Stimulated activated CD8-positive, alpha-beta memory T cell treated with anti-CD3 and anti-CD28 coated beads, Interleukin-7, amount 100 ng/mL, for 1 hour (primary cell): ENCODE data around the gene BID.

Experiments
- DNase-seq, 2 donors: peaks; one replicate each; pipeline ENCODE4 v3.0.0-alpha.2; 2020; ENCODE audit warnings: low read depth in 2 of 2

The BID gene

DNA sequence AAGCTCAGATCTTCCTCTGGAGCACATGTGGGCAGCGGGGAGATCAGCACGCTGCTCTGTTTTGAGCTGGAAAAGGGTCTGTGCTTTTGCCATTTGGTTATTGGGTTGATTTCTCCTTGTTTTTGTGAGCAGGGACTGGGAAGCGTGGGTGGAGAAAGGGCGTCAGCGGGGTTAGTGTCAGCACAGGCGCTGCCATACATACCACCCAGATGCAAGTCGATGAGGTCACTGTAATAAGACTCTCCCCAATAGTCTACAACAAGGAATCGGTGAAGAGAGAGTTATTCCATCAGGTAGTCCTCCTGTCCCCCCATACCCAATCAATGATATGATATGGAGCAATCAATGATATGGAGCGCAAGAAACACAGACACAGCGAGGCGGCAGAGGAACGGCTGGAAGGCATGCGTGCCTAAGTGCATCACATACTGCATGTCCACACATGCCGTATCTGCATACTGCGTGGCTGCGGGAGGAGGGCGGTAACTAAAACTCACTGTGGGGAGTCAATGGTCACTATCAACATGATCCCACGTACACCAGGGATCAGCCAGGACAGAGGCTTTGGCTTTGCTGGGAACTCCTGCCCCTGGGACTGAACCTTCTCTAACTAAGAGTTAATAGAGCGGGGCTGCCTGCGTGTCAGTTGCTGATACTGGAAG, 29.5 kb upstream of the BID start:
- no peak for DNase-seq

DNA sequence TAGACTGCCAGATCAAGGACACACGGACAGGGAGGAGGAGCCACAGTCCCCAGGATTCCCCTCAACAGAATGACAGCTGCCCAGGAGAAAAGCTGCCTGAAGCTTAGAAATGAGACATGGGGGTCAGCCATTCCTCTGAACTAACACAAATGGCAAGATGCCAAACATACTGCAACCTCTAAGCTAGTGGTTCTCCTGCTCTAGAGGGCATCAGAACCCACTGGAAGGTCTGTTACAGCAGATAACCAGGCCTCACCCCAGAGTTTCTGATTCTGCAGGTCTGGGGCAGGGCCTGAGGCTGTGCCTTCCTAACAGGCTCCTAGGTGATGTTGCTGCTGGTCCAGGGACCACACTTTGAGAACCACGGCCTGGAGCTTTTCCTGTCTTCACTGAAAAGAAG, 28.6 kb upstream of the BID start:
- DNase-seq, result no peak

DNA sequence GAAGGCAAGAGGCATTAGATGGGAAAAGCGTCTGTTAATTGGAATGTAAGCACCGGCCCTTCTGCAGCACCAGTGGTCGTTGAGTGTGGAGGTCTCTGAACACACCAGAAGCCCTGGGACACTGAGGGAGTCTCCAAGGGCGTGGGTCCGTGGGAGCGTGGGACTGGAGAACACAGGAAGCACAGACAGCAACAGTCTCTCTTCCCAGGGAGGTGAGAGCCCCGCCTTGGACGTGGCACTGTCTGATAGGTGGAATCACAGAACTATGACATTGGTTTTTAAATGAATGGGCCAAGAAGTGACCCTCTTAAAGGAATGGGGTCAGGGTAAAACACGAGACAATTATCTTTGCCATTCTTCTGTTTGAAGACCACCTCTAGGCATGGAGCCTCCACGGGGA, 28.1 kb upstream of the BID start:
- DNase-seq, result no peak

DNA sequence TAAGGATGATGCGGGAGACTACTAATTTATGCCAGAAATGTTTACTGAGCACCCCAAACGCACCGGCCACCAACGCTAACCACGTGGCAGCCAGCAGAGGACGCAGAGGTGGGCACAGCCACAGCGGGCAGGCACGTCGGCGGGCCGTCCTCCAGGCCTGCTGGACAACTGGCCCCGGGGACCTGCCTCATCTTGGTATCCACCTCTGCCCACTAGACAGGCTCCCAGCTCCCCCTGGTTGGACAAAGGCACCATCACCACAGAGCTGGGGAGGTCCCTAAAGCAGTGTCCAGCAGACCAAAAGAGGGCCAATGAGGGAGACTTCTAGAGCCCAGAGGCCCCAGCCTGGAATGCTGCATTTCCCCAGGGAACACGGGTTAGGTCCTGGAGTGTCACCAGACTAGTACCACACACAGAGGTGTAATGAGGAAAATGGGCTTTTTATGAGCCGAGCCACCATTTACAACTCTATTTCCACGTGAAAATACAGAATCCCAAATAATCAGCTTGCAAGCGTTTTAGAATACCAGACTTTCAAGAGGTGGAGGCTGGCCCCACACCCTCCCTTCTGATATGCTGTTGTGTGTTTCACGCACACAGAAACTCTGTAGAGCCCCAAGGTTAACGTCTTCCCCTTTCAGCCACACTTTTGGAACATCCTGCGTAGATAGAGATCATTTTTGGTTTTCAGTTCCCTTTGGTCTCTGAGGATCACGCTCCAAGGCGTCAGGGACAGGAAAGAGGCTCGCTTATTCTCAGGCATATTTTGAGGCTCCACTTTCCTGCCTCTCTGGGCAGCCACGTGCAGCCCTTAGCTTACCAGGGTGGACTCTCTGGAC, 23.7 kb upstream of the BID start:
- no peak for DNase-seq

DNA sequence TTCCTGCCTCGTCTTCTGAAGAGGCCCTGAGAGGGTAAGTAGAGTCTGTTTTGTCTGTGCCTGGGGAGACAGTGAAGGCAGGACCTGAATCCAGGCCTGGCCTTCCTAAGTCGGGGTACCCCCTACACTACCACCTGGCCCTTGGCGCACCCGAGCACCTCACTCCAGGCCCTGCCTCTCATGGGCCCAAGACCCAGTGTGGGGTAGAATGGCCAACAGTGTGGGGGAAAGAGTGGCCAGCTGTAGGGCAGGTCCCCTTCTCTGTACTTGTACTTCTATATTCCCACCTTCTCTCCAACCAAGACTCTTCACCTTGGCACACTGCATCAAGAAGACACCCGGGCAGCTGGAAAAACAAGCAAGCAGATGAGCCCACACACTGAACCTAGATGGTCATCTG, 22.4 kb upstream of the BID start:
- no peak for DNase-seq

DNA sequence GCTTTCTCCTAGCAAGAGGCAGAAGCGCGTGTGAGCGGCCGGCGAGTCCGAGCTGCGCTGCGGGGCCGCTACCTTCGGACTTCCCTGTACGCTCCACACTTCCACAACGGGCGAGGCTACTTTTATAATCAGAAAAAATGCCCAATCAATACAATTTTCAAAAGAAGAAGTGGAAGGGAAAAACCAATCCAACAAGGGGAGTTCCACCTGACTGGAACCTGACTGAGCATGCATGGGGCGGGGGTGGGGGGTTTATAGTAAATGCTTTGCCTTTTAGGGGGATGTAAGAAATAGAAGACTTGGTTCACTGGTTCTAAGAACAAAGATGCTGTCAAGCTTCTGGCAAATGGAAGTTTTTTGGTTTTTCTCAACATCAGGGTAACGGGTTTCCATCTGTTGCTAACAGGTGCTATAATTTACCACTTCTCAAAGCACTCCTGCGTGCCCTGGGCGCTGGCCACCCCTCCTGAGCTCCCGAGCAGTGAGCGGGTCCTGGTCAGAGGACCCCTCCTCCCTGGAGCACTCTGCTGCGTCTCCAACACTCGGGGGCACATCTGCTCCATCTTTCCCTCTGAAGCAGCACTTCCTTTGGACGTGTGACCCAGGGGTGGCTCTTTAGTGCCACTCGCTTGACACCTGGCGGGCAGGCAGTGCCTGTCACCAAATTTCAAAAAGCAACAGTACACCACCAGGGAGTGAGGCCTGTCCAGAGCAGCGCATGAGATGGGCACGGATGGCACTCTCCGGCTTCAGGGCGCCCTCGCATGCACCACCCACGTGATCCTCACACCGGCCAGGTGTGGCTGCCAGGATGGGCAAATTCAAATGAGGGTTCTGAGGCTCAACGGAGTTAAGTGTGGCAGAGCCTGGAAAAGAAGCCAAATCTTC, 21.6 kb upstream of the BID start:
- no peak for DNase-seq

DNA sequence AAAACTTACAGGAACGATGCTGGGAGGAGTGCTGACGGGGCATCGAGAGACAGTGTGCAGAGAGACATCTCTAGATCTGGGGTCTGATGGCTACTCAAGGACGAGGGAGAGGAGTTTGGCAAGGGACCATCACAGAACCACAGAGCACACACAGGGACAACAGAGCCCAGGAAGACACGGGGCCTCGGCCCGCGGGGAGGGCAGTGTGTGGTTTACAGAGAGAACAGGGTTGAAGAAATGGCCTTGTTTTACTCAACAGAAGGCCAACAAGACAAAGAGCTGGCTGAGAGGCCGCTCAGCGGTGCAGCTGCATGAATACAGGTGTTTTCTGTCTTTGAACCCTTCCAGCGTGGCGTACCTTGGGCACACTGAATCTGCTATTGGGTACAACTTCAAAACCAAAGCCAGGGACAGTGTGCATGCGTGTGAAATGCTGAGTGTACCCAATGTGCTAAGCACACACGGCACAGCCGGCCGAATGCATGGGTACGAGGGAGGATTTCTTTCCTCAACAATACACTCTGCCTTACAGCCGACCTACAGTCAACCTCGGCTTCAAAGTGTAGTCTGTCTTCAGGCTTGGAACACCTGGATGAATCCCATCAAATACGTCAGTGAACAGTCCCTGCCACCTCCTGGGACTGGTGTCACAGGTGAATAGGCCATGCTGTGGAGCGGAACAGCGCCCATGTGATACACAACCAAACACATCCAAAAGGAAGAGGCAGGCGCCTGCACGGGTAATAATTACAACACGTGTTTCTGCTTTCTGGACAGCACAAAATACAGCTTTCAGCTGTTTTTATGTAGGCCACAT, 20.7 kb upstream of the BID start:
- no peak for DNase-seq

DNA sequence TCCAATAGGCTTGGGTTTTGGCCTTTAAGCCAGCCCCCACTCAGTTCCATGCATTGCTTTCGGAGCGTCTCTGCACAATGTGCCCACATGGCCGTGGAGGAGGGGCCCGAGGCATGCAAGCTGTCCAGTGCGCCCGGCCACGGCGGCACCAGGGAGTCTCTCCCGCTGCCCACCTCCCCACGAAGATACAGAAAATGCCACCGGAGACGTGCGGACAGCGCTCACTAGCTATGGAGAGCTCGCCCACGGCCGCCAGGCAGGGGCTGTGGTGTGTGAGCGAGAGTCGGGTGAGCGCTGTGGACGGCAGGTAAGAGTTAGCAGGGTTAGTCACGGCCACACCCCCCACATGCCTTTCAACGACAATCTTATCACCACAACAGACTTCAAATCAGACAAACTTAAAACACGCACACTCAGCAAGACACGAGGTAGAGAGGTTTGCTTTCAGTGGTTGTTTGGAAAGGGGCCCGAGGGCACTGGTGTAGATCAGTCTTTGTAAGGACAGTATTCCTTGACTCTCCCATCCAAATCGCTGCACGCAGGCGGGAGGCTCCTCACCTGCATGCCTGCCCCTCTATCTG, 18.7 kb upstream of the BID start:
- no peak for DNase-seq

DNA sequence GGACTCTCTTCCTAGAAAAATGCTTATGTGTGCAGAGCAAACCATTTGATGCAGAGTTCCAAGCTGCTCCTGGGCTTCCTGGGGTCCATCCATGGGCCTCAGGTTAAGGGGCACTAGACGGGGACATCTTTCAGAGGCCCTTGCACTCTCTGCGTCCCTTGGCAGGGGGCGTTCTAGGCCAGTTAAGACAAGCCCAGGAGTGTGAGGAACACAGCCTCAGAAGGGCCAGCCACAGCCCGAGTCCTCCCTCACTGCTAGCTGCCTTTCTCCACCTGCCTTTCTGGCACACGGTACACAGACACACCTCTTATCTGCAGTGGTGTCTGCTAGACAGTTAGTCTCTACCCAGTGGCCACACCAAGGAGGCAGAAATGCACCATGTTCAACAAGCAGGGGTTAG, 18.0 kb upstream of the BID start:
- DNase-seq, result no peak

DNA sequence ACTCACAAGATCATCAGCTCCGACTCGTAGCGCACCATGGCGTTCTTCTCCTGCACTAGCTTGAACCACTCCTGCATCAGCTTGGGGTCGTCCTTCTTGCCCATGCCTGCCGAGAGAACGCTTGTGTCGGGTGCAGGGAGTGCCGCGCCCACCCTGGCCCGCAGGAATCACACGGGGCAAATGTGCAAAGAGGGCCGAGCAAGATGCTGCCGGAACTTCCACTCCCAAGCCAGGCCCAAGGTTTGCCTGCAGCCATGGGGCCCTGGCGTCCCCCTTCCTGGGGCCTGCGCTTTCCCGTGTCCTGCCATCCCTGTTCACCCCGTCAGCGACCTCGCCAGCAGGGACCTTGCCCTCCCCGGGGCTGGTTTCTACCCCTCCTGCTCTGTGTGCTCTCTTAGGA, 16.9 kb upstream of the BID start:
- no peak for DNase-seq

DNA sequence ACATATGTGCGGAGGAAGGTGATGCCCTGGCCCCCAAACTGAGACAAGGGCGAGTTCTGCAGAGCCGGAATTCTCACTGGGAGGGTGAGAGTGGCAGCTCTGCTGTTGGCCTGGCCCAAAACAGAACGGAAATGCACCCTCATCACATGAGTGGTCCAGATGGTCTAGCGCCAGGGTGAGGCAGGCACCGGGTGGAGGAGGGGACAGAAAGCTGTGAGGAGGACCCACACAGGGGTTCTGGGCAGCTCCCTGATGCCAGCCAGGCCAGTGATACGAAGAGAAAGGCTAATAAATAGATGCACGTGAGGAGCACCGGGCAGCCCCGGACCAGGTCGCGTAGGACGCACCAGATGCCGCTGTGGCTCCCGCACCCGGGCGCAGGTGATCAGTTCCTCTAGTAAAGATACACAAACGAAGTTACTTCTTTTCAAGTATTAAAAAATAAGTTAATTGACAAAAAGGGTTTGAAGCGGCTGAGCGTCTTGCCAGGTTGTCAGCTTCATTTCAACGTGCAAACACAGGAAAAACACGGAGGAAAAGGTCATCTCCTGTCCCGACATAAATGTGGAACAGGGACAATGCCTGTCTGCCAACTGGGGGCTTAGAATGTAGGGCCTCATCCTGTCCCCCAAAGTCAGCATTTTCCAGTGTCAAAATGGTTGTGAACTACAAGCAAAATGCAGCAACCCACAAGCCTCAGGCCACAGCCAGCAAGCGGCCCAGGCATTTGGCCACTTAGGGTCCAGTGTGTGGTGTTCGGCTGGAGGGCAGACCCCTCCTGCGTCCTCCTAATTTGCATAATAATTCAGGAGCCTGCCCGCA, 15.3 kb upstream of the BID start:
- no peak for DNase-seq

DNA sequence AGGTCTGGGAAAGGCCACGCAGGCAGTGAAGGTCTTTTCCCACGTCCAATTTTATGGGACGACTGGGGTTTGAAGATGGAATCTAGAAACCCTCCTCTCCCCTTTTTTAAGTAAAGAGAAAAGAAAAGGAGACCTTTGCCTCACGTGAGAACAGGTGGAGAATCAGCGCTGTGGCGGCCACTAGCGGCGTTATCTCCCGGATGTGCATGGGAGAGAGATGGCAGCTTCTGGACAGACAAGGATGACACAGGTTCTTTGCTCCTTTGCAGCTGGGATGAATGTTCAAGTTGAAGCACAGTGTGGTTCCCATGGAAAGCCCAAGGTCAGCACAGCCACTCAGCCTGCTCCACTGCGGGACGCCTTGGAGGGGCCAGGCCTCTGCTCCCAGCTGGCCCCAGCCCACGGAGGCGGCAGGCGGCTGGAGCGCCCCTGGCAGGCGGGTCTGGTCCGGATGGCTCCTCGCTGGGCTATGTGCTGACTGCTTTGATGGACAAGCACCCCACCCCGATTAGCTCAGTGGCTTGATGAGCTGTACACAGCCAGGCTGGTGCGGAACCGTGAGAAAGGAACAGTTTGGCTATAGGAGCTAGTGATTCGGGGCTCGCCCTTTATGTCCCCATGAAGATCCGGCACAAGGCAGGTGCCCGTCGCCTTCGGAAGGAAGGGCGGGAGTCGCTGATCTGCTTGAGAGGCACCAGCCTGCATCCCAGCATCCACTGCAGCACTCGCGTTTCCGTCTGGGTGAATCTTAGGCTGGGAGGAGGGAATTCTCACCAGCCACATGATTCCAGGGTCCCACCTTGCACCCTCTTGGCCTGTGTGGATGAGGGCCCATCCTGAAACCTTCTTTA, 14.5 kb upstream of the BID start:
- DNase-seq, result no peak

DNA sequence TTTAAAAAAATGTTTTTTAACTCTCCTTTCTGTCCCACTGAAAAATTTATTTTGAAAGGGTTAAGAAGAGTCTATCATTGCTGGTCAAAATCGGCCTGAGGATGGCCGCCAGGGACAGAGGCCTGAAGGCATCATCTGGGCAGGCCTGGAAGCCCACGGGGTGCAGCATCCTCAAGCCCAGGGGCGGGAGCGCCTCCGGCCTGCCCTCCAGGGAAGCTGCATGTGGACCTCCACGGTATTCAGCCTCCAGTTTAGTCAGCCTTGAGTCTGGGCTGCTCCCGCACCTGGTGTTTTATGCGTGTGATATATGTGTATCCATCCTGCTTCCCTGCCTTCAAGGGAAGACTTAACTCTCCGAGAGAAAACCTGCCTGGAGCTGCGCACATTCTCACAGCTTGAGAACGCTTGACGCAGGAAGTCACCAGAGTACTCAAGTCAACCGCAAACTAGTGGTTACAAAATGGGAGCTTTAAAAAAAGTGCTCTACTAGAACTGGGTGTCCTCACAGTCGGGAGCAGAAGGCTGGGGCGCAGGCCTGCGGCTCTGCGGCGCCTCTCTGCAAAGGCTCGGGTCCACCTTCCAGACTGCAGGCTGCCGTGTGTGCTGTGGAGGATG, 13.6 kb upstream of the BID start:
- no peak for DNase-seq

DNA sequence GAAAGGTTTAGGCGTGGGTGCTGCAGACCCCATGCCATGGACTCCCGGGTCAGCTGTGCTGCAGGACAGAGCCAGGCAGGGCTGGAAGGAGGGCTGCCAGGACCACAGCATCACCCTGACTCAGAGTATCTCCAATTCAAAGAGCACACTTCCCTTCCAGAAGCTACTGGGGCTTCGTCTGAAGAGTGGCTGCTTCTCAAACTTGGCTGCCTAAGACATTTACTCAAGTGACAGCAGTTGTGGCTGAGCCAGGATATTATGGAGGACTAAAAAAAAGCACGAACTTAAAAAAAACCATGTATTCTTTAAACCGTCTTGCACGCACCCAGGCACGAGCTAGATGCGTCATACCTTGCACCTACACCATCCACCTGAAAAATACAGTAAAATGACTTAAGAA, 13.0 kb upstream of the BID start:
- DNase-seq, result no peak

DNA sequence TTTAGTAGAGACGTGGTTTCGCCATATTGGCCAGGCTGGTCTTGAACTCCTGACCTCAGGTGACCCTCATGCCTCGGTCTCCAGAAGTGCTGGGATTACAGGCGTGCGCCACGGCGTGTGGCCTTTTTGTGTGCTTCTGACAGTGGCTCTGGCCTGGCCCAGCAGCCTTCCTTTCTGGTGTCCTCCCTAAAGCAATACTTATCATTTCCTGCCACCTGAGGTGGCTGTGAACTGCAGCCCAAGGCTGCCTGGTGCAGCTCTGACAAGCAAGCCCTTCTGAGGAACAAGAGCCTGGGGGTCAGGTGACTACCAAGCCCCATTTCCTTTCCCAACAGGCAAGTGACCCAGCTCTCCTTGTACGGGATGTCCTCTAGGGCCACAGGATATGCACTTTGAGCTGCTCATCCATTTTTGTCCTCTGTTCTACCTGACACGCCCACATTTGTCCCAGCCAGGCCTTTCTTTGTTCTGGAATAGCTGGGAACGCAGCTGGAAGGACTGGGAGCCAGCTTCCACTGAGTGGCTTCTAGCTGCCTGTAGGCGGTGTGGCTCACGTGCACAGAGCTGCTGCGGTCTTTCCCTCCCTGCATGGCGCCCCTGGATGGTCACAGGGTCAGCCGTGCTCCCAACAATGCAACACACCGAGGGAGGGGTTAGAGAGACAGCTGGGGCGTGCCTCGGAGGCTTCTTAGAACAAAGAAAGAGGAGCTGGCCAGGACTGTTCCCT, 12.3 kb upstream of the BID start:
- no peak for DNase-seq

DNA sequence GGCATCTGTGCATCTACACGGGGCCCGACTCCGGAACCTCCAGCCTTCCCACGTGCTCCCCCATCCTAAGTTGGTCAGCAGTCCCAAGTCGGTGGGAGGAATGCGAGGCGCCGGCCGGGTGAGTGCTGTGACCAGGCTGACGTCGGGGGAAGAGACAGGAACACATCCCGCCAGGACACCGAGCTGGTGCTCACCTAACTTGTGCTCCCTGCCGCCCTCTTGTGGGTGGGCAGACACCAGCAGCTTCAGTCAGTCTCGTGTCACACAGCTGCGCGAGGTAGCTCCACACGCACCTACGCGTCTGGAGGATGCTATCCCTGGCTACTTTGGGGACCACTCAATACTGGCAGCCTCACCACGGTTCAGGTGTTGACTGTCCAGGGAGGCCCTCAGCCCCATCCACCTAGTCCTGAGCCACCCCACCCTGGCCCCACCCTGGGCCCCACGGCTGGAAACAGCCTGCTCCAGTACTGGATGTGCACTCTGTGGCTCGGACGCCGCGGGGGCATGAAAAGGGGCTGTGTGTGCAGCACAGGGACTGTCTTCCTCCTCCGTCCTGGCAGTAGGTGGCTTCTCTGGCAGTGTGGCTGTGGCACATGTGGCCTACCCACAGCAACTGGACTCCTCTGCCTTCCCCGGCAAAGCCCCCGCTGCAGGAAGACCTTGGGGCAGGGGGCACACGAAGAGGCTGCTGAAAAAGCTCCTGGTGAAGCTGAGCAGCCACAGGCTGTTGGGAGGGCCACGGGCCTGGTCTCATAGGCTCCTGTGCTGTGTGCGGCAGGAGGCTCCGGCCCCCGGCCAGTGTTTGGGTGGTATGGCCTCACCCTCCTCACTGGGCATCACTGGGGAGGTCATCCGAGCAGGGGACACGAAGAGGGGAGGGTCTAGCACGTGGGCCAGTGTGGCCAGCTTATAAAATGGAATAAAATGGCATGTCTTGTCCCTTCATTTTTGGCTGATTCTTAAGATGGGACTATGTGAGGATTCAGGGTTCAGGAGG, 11.2 kb upstream of the BID start:
- DNase-seq, result peak; percentile 19 to 51

DNA sequence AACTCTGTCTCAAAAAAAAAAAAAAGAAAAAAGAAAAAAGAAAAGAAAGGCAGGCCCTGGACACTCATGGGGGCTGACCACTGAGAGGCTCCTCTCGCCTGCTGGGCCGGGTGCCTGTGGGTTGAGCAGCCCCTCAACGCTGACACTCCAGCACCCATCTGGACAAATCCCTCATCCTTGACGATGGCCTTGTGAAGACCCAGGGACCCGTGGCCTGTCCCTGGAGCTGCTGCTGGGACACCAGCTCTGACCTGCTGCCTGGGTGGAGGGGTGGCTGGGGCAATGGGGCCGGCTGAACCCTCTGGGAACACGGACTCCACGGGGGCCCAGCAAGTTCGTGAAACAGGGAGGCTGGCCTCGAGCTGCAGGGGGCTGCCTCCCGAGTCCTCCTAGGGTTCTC, 10.5 kb upstream of the BID start:
- no peak for DNase-seq
